ENCODE measurements around the gene RCN1.

GRCh38 chr11:32151027-32151426 is 60.2 kb downstream of the RCN1 start:
- TF ChIP-seq CTCF (IDR thresholded peaks at IDR 0.05): no peak
- no peak for TF ChIP-seq POLR2A (IDR thresholded peaks at IDR 0.05; ENCODE audit: low read length)
- TF ChIP-seq RFX5 (IDR thresholded peaks at IDR 0.05): no peak
- no peak for TF ChIP-seq NPAS2 (CRISPR knock-in tag; IDR thresholded peaks at IDR 0.05; ENCODE audit: borderline replicate concordance)
- TF ChIP-seq HMGXB4 (CRISPR knock-in tag; IDR thresholded peaks at IDR 0.05; ENCODE audit: borderline replicate concordance): no peak
- TF ChIP-seq TFCP2L1 (CRISPR knock-in tag; IDR thresholded peaks at IDR 0.05): no peak
- no peak for TF ChIP-seq CEBPB (IDR thresholded peaks at IDR 0.05)
- TF ChIP-seq REST (IDR thresholded peaks at IDR 0.05): no peak

All from A549 (cell line).